Heart right ventricle (tissue), 16 donors: Measurements from ENCODE around the gene PADI3. TPM values are rescaled to one million over a fixed set of nuclear protein-coding genes. Genes with fewer than 3 reads are reported as not detected.

ENCODE experiments used
- ATAC-seq, 8 donors: fragments of 200-7000 bp; cut with Tn5 transposase; one replicate each; pipeline ENCODE4 v1.9.1; 2020; ENCODE audit warnings: mild to moderate bottlenecking in 8 of 8, moderate library complexity in 8 of 8, moderate number of reproducible peaks in 1 of 8
- DNase-seq, 2 donors: peaks; one replicate each; pipeline ENCODE4 v3.0.0-alpha.2; 2020
- H3K27ac ChIP-seq, 10 donors: fragments of 200-600 bp; sonication (generic) in 2 of 10; one replicate each; pipeline versions ENCODE4 v1.5.0 to v1.8.0; 2020 to 2022; ENCODE audit warnings: mild to moderate bottlenecking in 3 of 10
- H3K27me3 ChIP-seq, 7 donors: fragments of 200-600 bp; one replicate each; pipeline ENCODE4 v1.8.0; 2021 to 2022; ENCODE audit warnings: mild to moderate bottlenecking in 2 of 7
- H3K36me3 ChIP-seq, 9 donors: fragments of 200-600 bp; sonication (generic) in 1 of 9; one replicate each; pipeline versions ENCODE4 v1.5.0 to v1.8.0; 2020 to 2022; ENCODE audit warnings: mild to moderate bottlenecking in 2 of 9
- H3K4me1 ChIP-seq, 9 donors: fragments of 200-600 bp; sonication (generic) in 1 of 9; one replicate each; pipeline versions ENCODE4 v1.5.0 to v1.8.0; 2020 to 2022; ENCODE audit warnings: mild to moderate bottlenecking in 4 of 9
- H3K4me3 ChIP-seq, 10 donors: fragments of 200-600 bp; sonication (generic) in 2 of 10; one replicate each; pipeline versions ENCODE4 v1.5.0 to v1.8.0; 2020 to 2022; ENCODE audit warnings: mild to moderate bottlenecking in 7 of 10, moderate library complexity in 2 of 10
- H3K9me3 ChIP-seq, 11 donors: fragments of 200-600 bp in 10 of 11; sonication (generic) in 2 of 11; one replicate each; pipeline versions ENCODE4 v1.5.0 to v1.8.0; 2013 to 2022; ENCODE audit warnings: mild to moderate bottlenecking in 2 of 11, control low read depth in 1 of 11, moderate library complexity in 1 of 11
- CTCF ChIP-seq, 9 donors: fragments of 200-600 bp; sonication (generic) in 2 of 9; IDR thresholded peaks; one replicate each; pipeline versions ENCODE4 v1.5.0 to v1.8.0; 2021 to 2022; ENCODE audit warnings: antibody characterized with exemption in 9 of 9, mild to moderate bottlenecking in 5 of 9, moderate library complexity in 1 of 9
- WGBS, 2 donors: extraction: QIAGEN DNeasy Blood & Tissue Kit; methylation state at CpG; one replicate each; pipeline ENCODE4 v1.1.7; 2013; ENCODE audit warnings: inconsistent platforms in 1 of 2; 5-methylcytosine and 5-hydroxymethylcytosine counted together
- intact Hi-C, 10 donors: fragments of 100-400 bp; cut with DNase I; formaldehyde crosslinking; loops; one replicate each; pipeline versions ENCODE4 v1.11.1 to v1.14.2; 2022
- polyA plus RNA-seq, 2 donors: library from polyadenylated mRNA; stranded (reverse); fragments of 200-250 nt; gene quantifications; one replicate each; pipeline ENCODE4 v1.2.3, GENCODE V29; 2013
- total RNA-seq, 10 donors: library from RNA; stranded (reverse); fragmentation: NEBNext Ultra II Directional in 3 of 10; extraction: Animal tissue kit (Norgen Biotek cat#: 25700) in 3 of 10; gene quantifications; one replicate each; pipeline versions ENCODE4 v1.2.1 to v1.2.4, GENCODE V29; 2021 to 2023
- donor health status: Arrhythmogenic right ventricular cardiomyopathy.
- donor health status: ischemic (EF 13 %, LVEDD 7.1; RV severe dilation, severe dysfunction).
- donor health status: healthy with polysubstance abuse.
- donor health status: DM: no; HTN: yes; CAD: no.
- donor health status: DM: no; HTN: no; CAD: no.
- donor health status: ischemic (EF 25% LVEDD 6.9; RV normal size, moderate dysfunction).
- donor health status: ischemic (EF 25% LVEDD 5.7; RV mildly dilated, moderate dysfunction).
- donor health status: healthy.
- donor health status: DM: yes; HTN: yes; CAD: no.
- donor health status: Ischemic cardiomyopathy.
- donor health status: ischemic (EF 35%, LVEDD 5.7; RV mildly dilated, moderate dysfunction).
- donor health status: nonischemic (EF 11% LVEDD 7.7; RV severe dilation, severe dysfunction).
- donor health status: DM: yes; HTN: yes; CAD: no.
- donor health status: PGD.
- donor health status: ischemic (EF 29% LVEDD 5.4; RV normal size, mild dysfunction).
- donor health status: nonischemic (EF 23%, LVEDD 6.1; RV moderate dilation, normal function).

PADI3 gene
- total and polyA plus RNA-seq, 12 donors = not detected

GRCh38 chr1:17212487-17213121 is 36.3 kb upstream of the PADI3 start:
- DNase-seq (peak in 1 of 2 donors; percentile 25), ATAC-seq (no peak)
- no peak for TF ChIP-seq CTCF (IDR thresholded peaks at IDR 0.05)
- WGBS, 2 donors = 21 to 25% methylated on average over 13 of the region's 13 CpGs
- H3K9me3 ChIP-seq = no peaks in the 10 kb centered on the region
- H3K27me3 ChIP-seq = peaks cover 0 to 73% (median 52%) of the 10 kb centered on the region in 7 donors
- intact Hi-C loops = no loop called here
- H3K4me1 ChIP-seq = peaks cover 0 to 20% (median 0%) of the 10 kb centered on the region in 9 donors
- no peaks in the 10 kb centered on the region for H3K36me3 ChIP-seq
- H3K4me3 ChIP-seq = no peak overlapping the region
- no peak overlapping the region for H3K27ac ChIP-seq

GRCh38 chr1:17213148-17213781 is 35.6 kb upstream of the PADI3 start:
- Histone ChIP-seq H3K4me1 (peaks cover 0 to 14% (median 0%) of the 10 kb centered on the region in 9 donors), H3K36me3 (no peaks in the 10 kb centered on the region), H3K9me3 (no peaks in the 10 kb centered on the region), H3K27ac (no peak overlapping the region), H3K4me3 (no peak overlapping the region), H3K27me3 (peaks cover 0 to 79% (median 55%) of the 10 kb centered on the region in 7 donors)
- no peak for TF ChIP-seq CTCF (IDR thresholded peaks at IDR 0.05)
- ATAC-seq = no peak
- intact Hi-C loops = no loop called here
- WGBS, 2 donors = 28 to 32% methylated on average over 13 of the region's 13 CpGs
- DNase-seq = no peak

GRCh38 chr1:17213782-17214148 is 35.1 kb upstream of the PADI3 start:
- intact Hi-C loops = no loop called here
- H3K4me1 ChIP-seq = peaks cover 0 to 14% (median 0%) of the 10 kb centered on the region in 9 donors

More at GRCh38 chr1:17213782-17214148, 35.1 kb upstream of the PADI3 start:
- ATAC-seq = no peak
- WGBS, 2 donors = 78 to 81% methylated on average over 9 of the region's 9 CpGs
- no peak for TF ChIP-seq CTCF (IDR thresholded peaks at IDR 0.05)
- Histone ChIP-seq H3K4me3 (no peak overlapping the region), H3K9me3 (no peaks in the 10 kb centered on the region), H3K36me3 (no peaks in the 10 kb centered on the region), H3K27ac (no peak overlapping the region), H3K27me3 (peaks cover 0 to 84% (median 59%) of the 10 kb centered on the region in 7 donors)
- DNase-seq = no peak
